Measurements from ENCODE around the gene ZNF683.

ZNF683 gene

DNA sequence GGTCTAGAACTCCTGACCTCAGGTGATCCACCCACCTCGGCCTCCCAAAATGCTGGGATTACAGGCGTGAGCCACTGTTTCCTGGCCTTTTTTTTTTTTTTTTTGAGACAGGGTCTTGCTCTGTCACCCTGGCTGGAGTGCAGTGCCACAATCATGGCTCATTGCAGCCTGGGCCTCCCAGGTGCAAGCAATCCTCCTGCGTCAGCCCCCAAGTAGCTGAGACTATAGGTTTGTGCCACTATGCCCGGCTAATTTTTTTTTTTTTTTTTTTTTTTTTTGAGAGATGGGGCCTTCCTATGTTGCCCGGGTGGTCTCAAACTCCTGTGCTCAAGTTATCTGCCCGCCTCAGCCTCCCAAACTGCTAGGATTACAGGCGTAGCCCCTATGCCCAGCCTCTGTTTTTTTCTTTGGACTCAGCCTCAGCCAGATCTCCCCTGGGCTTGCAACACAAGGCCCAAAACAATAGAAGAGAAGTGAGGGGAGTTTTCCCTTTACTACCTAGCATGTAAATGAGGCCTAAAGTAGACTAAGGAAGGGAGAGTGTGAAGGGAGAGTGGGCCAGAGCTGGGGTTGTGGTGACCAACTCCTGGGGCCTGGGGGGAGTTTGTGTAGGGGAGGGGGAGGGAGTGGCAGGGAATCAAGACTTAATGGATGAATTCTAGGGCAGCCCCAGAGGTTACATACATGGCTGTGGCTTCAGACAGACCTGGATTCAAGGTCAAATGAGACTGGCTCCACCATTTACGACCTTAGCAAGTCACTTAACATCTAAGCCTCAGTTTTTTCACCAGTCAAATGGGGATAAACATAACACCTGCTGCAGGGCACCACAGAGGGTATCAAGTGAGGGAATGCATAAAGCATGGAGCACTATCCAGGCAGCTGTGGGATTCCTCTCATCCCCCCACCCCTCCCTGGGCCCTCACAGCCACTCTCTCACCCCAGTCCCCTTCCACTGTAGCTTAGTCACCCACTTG, 56.4 kb downstream of the ZNF683 start:
- H3K9me3 ChIP-seq (ENCODE audit: insufficient read depth, low read length, severe bottlenecking) = no peaks in the 10 kb centered on the region
- DNase-seq = no peak
- H3K4me3 ChIP-seq (ENCODE audit: low read depth in 1 of 2, low read length in 2 of 2) = no peak overlapping the region
- no peak overlapping the region for H2AFZ ChIP-seq (ENCODE audit: low read depth, low read length)
- no peak overlapping the region for H3K4me2 ChIP-seq (ENCODE audit: insufficient read depth, low read length)
- peaks cover 16% of the 10 kb centered on the region for H3K4me1 ChIP-seq (ENCODE audit: insufficient read depth, low read length)
- H3K79me2 ChIP-seq (ENCODE audit: insufficient read depth, low read length) = no peaks in the 10 kb centered on the region
- no peak for TF ChIP-seq EZH2 (IDR thresholded peaks at IDR 0.05; ENCODE audit: borderline replicate concordance, low read depth, low read length, severe bottlenecking)
- TF ChIP-seq, protein P1, sequence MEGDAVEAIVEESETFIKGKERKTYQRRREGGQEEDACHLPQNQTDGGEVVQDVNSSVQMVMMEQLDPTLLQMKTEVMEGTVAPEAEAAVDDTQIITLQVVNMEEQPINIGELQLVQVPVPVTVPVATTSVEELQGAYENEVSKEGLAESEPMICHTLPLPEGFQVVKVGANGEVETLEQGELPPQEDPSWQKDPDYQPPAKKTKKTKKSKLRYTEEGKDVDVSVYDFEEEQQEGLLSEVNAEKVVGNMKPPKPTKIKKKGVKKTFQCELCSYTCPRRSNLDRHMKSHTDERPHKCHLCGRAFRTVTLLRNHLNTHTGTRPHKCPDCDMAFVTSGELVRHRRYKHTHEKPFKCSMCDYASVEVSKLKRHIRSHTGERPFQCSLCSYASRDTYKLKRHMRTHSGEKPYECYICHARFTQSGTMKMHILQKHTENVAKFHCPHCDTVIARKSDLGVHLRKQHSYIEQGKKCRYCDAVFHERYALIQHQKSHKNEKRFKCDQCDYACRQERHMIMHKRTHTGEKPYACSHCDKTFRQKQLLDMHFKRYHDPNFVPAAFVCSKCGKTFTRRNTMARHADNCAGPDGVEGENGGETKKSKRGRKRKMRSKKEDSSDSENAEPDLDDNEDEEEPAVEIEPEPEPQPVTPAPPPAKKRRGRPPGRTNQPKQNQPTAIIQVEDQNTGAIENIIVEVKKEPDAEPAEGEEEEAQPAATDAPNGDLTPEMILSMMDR (IDR thresholded peaks at IDR 0.05; ENCODE audit: borderline replicate concordance, extremely low read depth, low read length, poor library complexity, severe bottlenecking) = no peak
- ATAC-seq (ENCODE audit: insufficient read depth, low read depth) = no peak
- no peaks in the 10 kb centered on the region for H3K27me3 ChIP-seq (ENCODE audit: insufficient read depth, low read length, poor library complexity)
- no peaks in the 10 kb centered on the region for H4K20me1 ChIP-seq (ENCODE audit: insufficient read depth, low read length)
- H3K27ac ChIP-seq (ENCODE audit: low read length) = no peak overlapping the region
- H3K36me3 ChIP-seq (ENCODE audit: insufficient read depth, low read length) = no peaks in the 10 kb centered on the region
- no peak overlapping the region for H3K9ac ChIP-seq (ENCODE audit: low read depth, low read length)

DNA sequence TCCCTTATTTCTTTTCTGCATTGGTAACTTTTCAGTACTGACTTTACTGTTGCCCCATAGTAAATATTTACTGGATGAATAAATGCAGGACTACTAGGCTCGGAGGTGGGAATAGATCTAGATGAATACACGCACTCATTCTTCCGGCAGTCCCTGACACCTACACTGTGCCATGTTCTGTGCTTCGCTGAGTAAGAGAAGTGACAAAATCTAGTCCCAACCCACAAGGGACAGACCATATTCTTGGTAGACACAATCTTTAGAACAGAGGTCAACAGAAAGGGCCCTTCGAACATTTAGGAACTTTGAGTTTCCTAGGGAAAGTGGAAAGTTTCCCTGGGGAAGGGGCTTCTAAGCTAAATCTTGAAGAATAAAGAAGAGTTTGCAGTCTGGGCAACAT, 58.0 kb downstream of the ZNF683 start:
- H3K9ac ChIP-seq (ENCODE audit: low read depth, low read length) = no peak overlapping the region
- no peaks in the 10 kb centered on the region for H3K9me3 ChIP-seq (ENCODE audit: insufficient read depth, low read length, severe bottlenecking)
- H3K36me3 ChIP-seq (ENCODE audit: insufficient read depth, low read length) = no peaks in the 10 kb centered on the region
- no peak overlapping the region for H3K4me3 ChIP-seq (ENCODE audit: low read depth in 1 of 2, low read length in 2 of 2)
- no peak overlapping the region for H3K4me2 ChIP-seq (ENCODE audit: insufficient read depth, low read length)
- TF ChIP-seq, protein P1 (IDR thresholded peaks at IDR 0.05; ENCODE audit: borderline replicate concordance, extremely low read depth, low read length, poor library complexity, severe bottlenecking) = no peak
- TF ChIP-seq EZH2 (IDR thresholded peaks at IDR 0.05; ENCODE audit: borderline replicate concordance, low read depth, low read length, severe bottlenecking) = no peak
- no peak for ATAC-seq (ENCODE audit: insufficient read depth, low read depth)
- H3K27me3 ChIP-seq (ENCODE audit: insufficient read depth, low read length, poor library complexity) = no peaks in the 10 kb centered on the region
- DNase-seq = no peak
- H4K20me1 ChIP-seq (ENCODE audit: insufficient read depth, low read length) = no peaks in the 10 kb centered on the region
- peaks cover 13% of the 10 kb centered on the region; the same call in 1 of the 2 replicates for H3K4me1 ChIP-seq (ENCODE audit: insufficient read depth, low read length)
- H2AFZ ChIP-seq (ENCODE audit: low read depth, low read length) = no peak overlapping the region
- no peak overlapping the region for H3K27ac ChIP-seq (ENCODE audit: low read length)
- no peaks in the 10 kb centered on the region for H3K79me2 ChIP-seq (ENCODE audit: insufficient read depth, low read length)

Data from DND-41 (cell line).